Ammon's horn (tissue), 1 donor: ENCODE data around the gene POLR2L.
A peak's percentile ranks its signal among the peaks of the same experiment; 100 is the strongest.

Source experiments
- DNase-seq: peaks from one replicate; pipeline ENCODE4 v3.0.0-alpha.2; 2016; ENCODE audit warnings: low spot score

Gene POLR2L

GRCh38 chr11:854601-855329 is 12.4 kb upstream of the POLR2L start:
- DNase-seq = no peak

- DNase-seq = no peak
Measured at GRCh38 chr11:853682-854448, 11.5 kb upstream of the POLR2L start.

- DNase-seq = no peak
Measured at GRCh38 chr11:852762-853161, 10.4 kb upstream of the POLR2L start.

- no peak for DNase-seq
Measured at GRCh38 chr11:850775-851763, 8.7 kb upstream of the POLR2L start.

GRCh38 chr11:849951-850774 is 7.8 kb upstream of the POLR2L start:
- DNase-seq = no peak

GRCh38 chr11:849104-849824 is 6.9 kb upstream of the POLR2L start:
- no peak for DNase-seq

- no peak for DNase-seq
Measured at GRCh38 chr11:848380-848931, 6.1 kb upstream of the POLR2L start.

GRCh38 chr11:847876-848275 is 5.5 kb upstream of the POLR2L start:
- DNase-seq = no peak

- no peak for DNase-seq
Measured at GRCh38 chr11:846496-847098, 4.3 kb upstream of the POLR2L start.

GRCh38 chr11:845872-846495 is 3.7 kb upstream of the POLR2L start:
- DNase-seq = no peak

- peak; percentile 57 for DNase-seq
Measured at GRCh38 chr11:844693-845644, 2.6 kb upstream of the POLR2L start.

- no peak for DNase-seq
Measured at GRCh38 chr11:843818-844692, 1.7 kb upstream of the POLR2L start.

- no peak for DNase-seq
Measured at GRCh38 chr11:843086-843734, 881 bp upstream of the POLR2L start.

GRCh38 chr11:841981-842369 is 354 bp downstream of the POLR2L start:
- no peak for DNase-seq

- DNase-seq = no peak
Measured at GRCh38 chr11:839875-840617, 2.3 kb downstream of the POLR2L start.

GRCh38 chr11:839280-839623 is 3.1 kb downstream of the POLR2L start:
- DNase-seq = no peak
